ENCODE data around the gene PITPNB.

PITPNB gene

GRCh38 chr22:27858626-27859025 lies 60.4 kb downstream of the PITPNB start:
- TF ChIP-seq FOXP2 (optimal IDR thresholded peaks at IDR 0.05; ENCODE audit: borderline replicate concordance, extremely low read depth, extremely low read length, insufficient read depth), result no peak
- no peak for TF ChIP-seq SIN3A (IDR thresholded peaks at IDR 0.05; ENCODE audit: borderline replicate concordance, insufficient read depth, low read length)
- TF ChIP-seq TAF1 (IDR thresholded peaks at IDR 0.05; ENCODE audit: borderline replicate concordance, insufficient read depth, low read length), result no peak
- TF ChIP-seq, protein P1, sequence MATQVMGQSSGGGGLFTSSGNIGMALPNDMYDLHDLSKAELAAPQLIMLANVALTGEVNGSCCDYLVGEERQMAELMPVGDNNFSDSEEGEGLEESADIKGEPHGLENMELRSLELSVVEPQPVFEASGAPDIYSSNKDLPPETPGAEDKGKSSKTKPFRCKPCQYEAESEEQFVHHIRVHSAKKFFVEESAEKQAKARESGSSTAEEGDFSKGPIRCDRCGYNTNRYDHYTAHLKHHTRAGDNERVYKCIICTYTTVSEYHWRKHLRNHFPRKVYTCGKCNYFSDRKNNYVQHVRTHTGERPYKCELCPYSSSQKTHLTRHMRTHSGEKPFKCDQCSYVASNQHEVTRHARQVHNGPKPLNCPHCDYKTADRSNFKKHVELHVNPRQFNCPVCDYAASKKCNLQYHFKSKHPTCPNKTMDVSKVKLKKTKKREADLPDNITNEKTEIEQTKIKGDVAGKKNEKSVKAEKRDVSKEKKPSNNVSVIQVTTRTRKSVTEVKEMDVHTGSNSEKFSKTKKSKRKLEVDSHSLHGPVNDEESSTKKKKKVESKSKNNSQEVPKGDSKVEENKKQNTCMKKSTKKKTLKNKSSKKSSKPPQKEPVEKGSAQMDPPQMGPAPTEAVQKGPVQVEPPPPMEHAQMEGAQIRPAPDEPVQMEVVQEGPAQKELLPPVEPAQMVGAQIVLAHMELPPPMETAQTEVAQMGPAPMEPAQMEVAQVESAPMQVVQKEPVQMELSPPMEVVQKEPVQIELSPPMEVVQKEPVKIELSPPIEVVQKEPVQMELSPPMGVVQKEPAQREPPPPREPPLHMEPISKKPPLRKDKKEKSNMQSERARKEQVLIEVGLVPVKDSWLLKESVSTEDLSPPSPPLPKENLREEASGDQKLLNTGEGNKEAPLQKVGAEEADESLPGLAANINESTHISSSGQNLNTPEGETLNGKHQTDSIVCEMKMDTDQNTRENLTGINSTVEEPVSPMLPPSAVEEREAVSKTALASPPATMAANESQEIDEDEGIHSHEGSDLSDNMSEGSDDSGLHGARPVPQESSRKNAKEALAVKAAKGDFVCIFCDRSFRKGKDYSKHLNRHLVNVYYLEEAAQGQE (IDR thresholded peaks at IDR 0.05; ENCODE audit: insufficient read depth in 1 of 2, low read depth in 2 of 2, low read length in 2 of 2), result no peak
- TF ChIP-seq POLR2AphosphoS5 (IDR thresholded peaks at IDR 0.05; ENCODE audit: low read depth, low read length), result no peak

- no peak for TF ChIP-seq SIN3A (IDR thresholded peaks at IDR 0.05; ENCODE audit: borderline replicate concordance, insufficient read depth, low read length)
- TF ChIP-seq, protein P1 (IDR thresholded peaks at IDR 0.05; ENCODE audit: insufficient read depth in 1 of 2, low read depth in 2 of 2, low read length in 2 of 2), result no peak
Observed at GRCh38 chr22:27857443-27857842, 61.6 kb downstream of the PITPNB start.

GRCh38 chr22:27856386-27856785 lies 62.7 kb downstream of the PITPNB start:
- TF ChIP-seq SIN3A (IDR thresholded peaks at IDR 0.05; ENCODE audit: borderline replicate concordance, insufficient read depth, low read length) (no peak), FOXP2 (optimal IDR thresholded peaks at IDR 0.05; ENCODE audit: borderline replicate concordance, extremely low read depth, extremely low read length, insufficient read depth) (no peak), POLR2AphosphoS5 (IDR thresholded peaks at IDR 0.05; ENCODE audit: low read depth, low read length) (no peak), TAF1 (IDR thresholded peaks at IDR 0.05; ENCODE audit: borderline replicate concordance, insufficient read depth, low read length) (no peak)
- TF ChIP-seq, protein P1 (IDR thresholded peaks at IDR 0.05; ENCODE audit: insufficient read depth in 1 of 2, low read depth in 2 of 2, low read length in 2 of 2), result no peak

GRCh38 chr22:27853424-27853823 lies 65.6 kb downstream of the PITPNB start:
- TF ChIP-seq FOXP2 (optimal IDR thresholded peaks at IDR 0.05; ENCODE audit: borderline replicate concordance, extremely low read depth, extremely low read length, insufficient read depth) (no peak), SIN3A (IDR thresholded peaks at IDR 0.05; ENCODE audit: borderline replicate concordance, insufficient read depth, low read length) (0 out of 2 replicates have a peak, but pooled peaks have one; percentile 28)

GRCh38 chr22:27851974-27852746 lies 66.9 kb downstream of the PITPNB start:
- TF ChIP-seq FOXP2 (optimal IDR thresholded peaks at IDR 0.05; ENCODE audit: borderline replicate concordance, extremely low read depth, extremely low read length, insufficient read depth) (peak; percentile 89), TAF1 (IDR thresholded peaks at IDR 0.05; ENCODE audit: borderline replicate concordance, insufficient read depth, low read length) (peak; percentile 43; the same call in 1 of the 2 replicates), SIN3A (IDR thresholded peaks at IDR 0.05; ENCODE audit: borderline replicate concordance, insufficient read depth, low read length) (0 out of 2 replicates have a peak, but pooled peaks have one; percentile 79), POLR2AphosphoS5 (IDR thresholded peaks at IDR 0.05; ENCODE audit: low read depth, low read length) (no peak)
- TF ChIP-seq, protein P1 (IDR thresholded peaks at IDR 0.05; ENCODE audit: insufficient read depth in 1 of 2, low read depth in 2 of 2, low read length in 2 of 2), result no peak; a peak in 1 of 4 replicates
